Breast epithelium (tissue), 4 donors: ENCODE measurements around the gene NEK5. TPM values are rescaled to one million over a fixed set of nuclear protein-coding genes. Genes with fewer than 3 reads are reported as not detected.

Source experiments
- DNase-seq, 2 donors: peaks; one replicate each; pipeline ENCODE4 v3.0.0-alpha.2; 2019; ENCODE audit warnings: low spot score in 2 of 2
- H3K27ac ChIP-seq, 2 donors: fragments of 200-600 bp; sonication (generic) in 1 of 2; one replicate each; pipeline ENCODE4 v1.5.1; 2016 to 2019; ENCODE audit warnings: mild to moderate bottlenecking in 1 of 2
- H3K27me3 ChIP-seq, 2 donors: fragments of 200-600 bp; sonication (generic) in 1 of 2; one replicate each; pipeline versions ENCODE4 v1.5.1 to v1.6.0; 2017 to 2019; ENCODE audit warnings: control low read depth in 1 of 2, mild to moderate bottlenecking in 1 of 2
- H3K36me3 ChIP-seq: fragments of 200-600 bp; one replicate; pipeline ENCODE4 v1.5.1; 2019
- H3K4me1 ChIP-seq, 2 donors: fragments of 200-600 bp; sonication (generic); one replicate each; pipeline ENCODE4 v1.5.1; 2016 to 2019; ENCODE audit warnings: control low read depth in 1 of 2
- H3K4me3 ChIP-seq, 3 donors: fragments of 200-600 bp; sonication (generic); 1 replicate in 2 of 3; 2 replicates in 1 of 3; pipeline ENCODE4 v1.5.1; 2016 to 2019; ENCODE audit warnings: mild to moderate bottlenecking in 3 of 3, moderate library complexity in 2 of 3
- H3K9me3 ChIP-seq, 2 donors: fragments of 200-600 bp; sonication (generic) in 1 of 2; one replicate each; pipeline ENCODE4 v1.5.1; 2016 to 2019; ENCODE audit warnings: control low read depth in 1 of 2
- CTCF ChIP-seq, 3 donors: fragments of 450-650 bp; IDR thresholded peaks; one replicate each; pipeline ENCODE4 v1.5.1; 2016 to 2017; ENCODE audit warnings: antibody characterized with exemption in 3 of 3, mild to moderate bottlenecking in 3 of 3, moderate library complexity in 3 of 3
- POLR2A ChIP-seq: fragments of 450-650 bp; IDR thresholded peaks from one replicate; pipeline ENCODE4 v1.6.1; 2016; ENCODE audit warnings: antibody characterized with exemption, mild to moderate bottlenecking, moderate library complexity
- POLR2AphosphoS5 ChIP-seq, 3 donors: sonication (generic); formaldehyde crosslinking; IDR thresholded peaks; one replicate each; pipeline ENCODE4 v1.6.1; 2017; ENCODE audit warnings: antibody characterized with exemption in 3 of 3
- intact Hi-C: fragments of 100-400 bp; cut with DNase I; formaldehyde crosslinking; loops from one replicate; pipeline ENCODE4 v1.15.1; 2023; ENCODE audit warnings: low total_unique reads
- total RNA-seq, 3 donors: library from RNA; depleted of rRNA; stranded (reverse); fragments of >200 nt; gene quantifications; one replicate each; pipeline ENCODE4 v1.1.0, GENCODE V29; 2016

NEK5 gene
- total RNA-seq, 3 donors from 2014 or later: 0.16 to 2.9 (median 0.98) TPM

DNA sequence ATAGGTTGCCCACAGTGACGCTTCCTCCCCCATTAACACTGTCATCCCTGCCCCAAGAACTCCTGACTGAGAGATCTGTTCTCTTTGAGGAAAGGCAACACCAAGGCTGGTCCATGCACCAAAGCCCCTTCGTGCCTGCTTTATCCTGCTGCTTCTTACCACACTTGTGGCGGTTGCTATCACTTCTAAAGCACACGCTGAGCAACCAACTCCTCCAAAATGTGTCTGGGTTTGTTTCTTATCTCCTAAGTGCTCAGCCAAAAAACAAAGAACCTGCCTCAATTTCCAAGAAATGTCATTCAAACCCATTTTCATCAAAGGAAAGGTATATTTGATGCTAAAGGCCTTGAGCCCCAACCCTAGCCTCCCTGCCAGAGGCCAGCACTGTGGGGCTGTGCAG lies 132.2 kb downstream of the NEK5 start:
- Histone ChIP-seq H3K36me3 (no peaks in the 10 kb centered on the region), H3K27me3 (no peaks in the 10 kb centered on the region), H3K4me3 (no peak overlapping the region), H3K9me3 (no peaks in the 10 kb centered on the region), H3K4me1 (no peaks in the 10 kb centered on the region), H3K27ac (peak overlapping the region in 1 of 2 donors; percentile 67)
- DNase-seq: no peak
- intact Hi-C loops: loop anchor here (10.0 kb wide), 1 partner anchor 128 kb away; the partner anchor contains the start of gene NEK5
- no peak for TF ChIP-seq CTCF (IDR thresholded peaks at IDR 0.05)
- no peak for TF ChIP-seq POLR2A
- TF ChIP-seq POLR2AphosphoS5 (IDR thresholded peaks at IDR 0.05): no peak

DNA sequence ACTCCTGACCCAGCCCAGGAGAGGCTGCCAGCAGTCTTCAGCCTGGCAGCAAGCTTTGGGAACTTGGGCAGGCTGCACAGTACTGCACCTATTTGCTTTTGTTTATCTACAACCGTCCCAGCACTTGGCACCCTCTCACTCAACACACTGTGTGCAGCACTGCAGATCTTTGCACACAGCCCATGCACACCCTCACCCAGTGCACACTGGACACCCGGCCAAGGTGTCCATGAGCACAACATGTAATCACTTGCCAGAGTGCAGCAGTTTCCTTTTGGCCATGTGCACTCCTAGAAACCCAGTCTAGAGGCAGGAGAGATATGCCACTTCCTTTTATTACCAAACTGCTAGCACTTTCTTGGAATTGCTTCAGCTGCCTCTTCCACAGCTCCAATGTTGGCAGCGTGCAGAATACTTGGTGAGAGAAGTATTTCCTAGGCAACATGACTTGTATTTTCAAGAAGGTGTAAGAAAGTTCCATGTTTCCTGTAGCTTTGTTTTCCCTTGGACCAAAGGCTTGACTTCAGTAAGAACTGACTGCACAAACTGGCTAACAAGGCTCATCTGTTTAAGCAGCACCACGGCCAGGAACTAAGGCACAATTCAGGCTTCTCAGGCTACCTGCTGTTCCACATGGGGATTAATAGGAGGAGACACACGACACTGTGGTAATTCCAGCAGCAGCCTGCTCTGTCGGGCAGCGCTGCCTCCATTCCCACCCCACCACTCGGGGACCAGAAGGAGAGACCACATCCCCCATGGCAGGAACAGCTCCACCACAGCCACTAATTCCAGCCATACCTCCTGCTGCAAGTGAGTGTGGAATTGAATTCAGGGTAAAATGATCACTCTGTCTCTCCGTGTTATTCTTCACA lies 133.0 kb downstream of the NEK5 start:
- no peak for DNase-seq
- TF ChIP-seq CTCF (IDR thresholded peaks at IDR 0.05): no peak
- no peaks in the 10 kb centered on the region for H3K27me3 ChIP-seq
- H3K4me3 ChIP-seq: peak overlapping the region in 2 of 3 donors; percentile 9 to 22
- H3K36me3 ChIP-seq: no peaks in the 10 kb centered on the region
- intact Hi-C loops: loop anchor here (10.0 kb wide), 1 partner anchor 129 kb away; the partner anchor contains the start of gene NEK5
- no peaks in the 10 kb centered on the region for H3K9me3 ChIP-seq
- peak overlapping the region; percentile 63 to 67 for H3K27ac ChIP-seq
- no peaks in the 10 kb centered on the region for H3K4me1 ChIP-seq

DNA sequence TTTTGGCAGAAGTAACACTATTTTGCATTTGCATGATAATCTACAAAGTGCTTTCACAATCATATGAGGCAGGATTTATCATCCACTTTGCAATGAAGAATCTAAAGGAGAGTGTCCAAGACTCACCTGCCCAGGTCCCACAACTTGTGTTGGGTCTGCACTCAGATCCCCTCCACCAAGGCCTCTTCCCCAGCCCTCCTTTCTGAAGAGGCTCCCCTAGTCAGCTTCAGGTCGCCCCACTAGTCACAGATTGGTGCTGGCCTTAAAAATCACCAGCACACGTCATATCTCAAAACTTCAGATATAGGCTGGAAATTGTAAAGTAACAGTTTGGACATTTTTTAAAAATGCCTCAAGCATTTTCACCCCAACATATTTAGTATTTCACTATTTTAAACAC lies 135.2 kb downstream of the NEK5 start:
- no peaks in the 10 kb centered on the region for H3K9me3 ChIP-seq
- no peaks in the 10 kb centered on the region for H3K27me3 ChIP-seq
- intact Hi-C loops: loop anchor here (10.0 kb wide), 1 partner anchor 131 kb away; the partner anchor contains the start of gene NEK5
- no peaks in the 10 kb centered on the region for H3K36me3 ChIP-seq
- no peaks in the 10 kb centered on the region for H3K4me1 ChIP-seq
- no peak overlapping the region for H3K27ac ChIP-seq
- TF ChIP-seq CTCF (IDR thresholded peaks at IDR 0.05) (no peak), POLR2A (no peak)
- no peak for DNase-seq
- no peak overlapping the region for H3K4me3 ChIP-seq

DNA sequence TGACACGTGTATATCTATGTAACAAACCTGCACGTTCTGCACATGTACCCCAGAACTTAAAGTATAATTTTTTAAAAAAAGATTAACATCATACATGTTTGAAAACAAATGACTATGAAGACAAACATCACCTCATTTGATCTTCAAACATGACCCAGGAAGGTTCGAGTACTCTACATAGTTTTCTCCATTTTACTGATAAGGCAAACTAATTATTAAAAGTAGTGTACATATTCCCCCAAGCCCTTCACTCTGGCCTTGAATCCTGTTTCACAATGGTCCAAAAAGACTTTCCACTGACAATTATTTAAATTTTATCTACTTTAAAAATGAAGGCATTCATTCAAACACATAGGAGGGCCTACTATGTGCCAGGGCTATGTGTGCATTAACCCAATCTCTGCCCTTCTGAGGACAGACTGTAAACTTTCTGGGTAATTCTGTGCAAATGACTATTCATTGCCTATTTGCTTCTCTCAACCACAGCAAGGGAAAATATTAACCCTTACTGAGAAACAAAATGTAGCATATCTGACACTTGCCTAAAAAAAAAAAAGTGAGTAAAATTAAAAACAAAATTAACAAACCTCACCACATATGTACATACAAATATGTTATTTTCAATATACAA lies 139.8 kb downstream of the NEK5 start:
- no peak for TF ChIP-seq POLR2A
- intact Hi-C loops: no loop called here

More for the DNA sequence above, 139.8 kb downstream of the NEK5 start:
- no peak for DNase-seq
- no peak overlapping the region for H3K27ac ChIP-seq
- no peak overlapping the region for H3K4me3 ChIP-seq
- no peaks in the 10 kb centered on the region for H3K36me3 ChIP-seq
- H3K9me3 ChIP-seq: no peaks in the 10 kb centered on the region
- H3K4me1 ChIP-seq: no peaks in the 10 kb centered on the region
- H3K27me3 ChIP-seq: no peaks in the 10 kb centered on the region

Other genes starting within 250 kb of the NEK5 start
- gene ATP7B, start 117.6 kb downstream of the NEK5 start, total RNA-seq: 1 to 10 TPM; 6.9 to 9.2 (median 7.2) TPM
- gene ALG11, start 116.7 kb downstream of the NEK5 start, total RNA-seq: 10 to 100 TPM; 25.6 to 29.0 (median 28.1) TPM
- 10 to 100 TPM; 17.3 to 22.2 (median 20.3) TPM for gene UTP14C, start 104.4 kb downstream of the NEK5 start, total RNA-seq
- 10 to 100 TPM; 12.5 to 16.8 (median 16.7) TPM for gene NEK3, start 30.5 kb upstream of the NEK5 start, total RNA-seq